HepG2 (cell line): Measurements from ENCODE around the gene POLR3GL. TPM values are rescaled to one million over a fixed set of nuclear protein-coding genes. Genes with fewer than 3 reads are reported as not detected.

Source experiments
- CCAR2 ChIP-seq: fragments of 200-400 bp; formaldehyde crosslinking; optimal IDR thresholded peaks from 2 replicates; pipeline ENCODE3; 2018; ENCODE audit warnings: low read depth, mild to moderate bottlenecking, low read length, moderate library complexity
- DPF2 ChIP-seq: sonication (generic); formaldehyde crosslinking; IDR thresholded peaks from 2 replicates; pipeline ENCODE4 v1.4.0; 2020; ENCODE audit warnings: mild to moderate bottlenecking, low read depth, missing genetic modification reagents, borderline replicate concordance
- FOXK1 ChIP-seq: sonication (generic); formaldehyde crosslinking; IDR thresholded peaks from 2 replicates; pipeline ENCODE4 v1.4.0; 2020; ENCODE audit warnings: low read depth, missing genetic modification reagents, borderline replicate concordance
- FOXO1 ChIP-seq: sonication (generic); formaldehyde crosslinking; IDR thresholded peaks from 2 replicates; pipeline ENCODE4 v1.4.0; 2020; ENCODE audit warnings: missing genetic modification reagents
- GATA4 ChIP-seq: sonication (generic); IDR thresholded peaks from 2 replicates; pipeline ENCODE4 v1.6.1; 2016; ENCODE audit warnings: antibody characterized with exemption, low read depth, borderline replicate concordance
- GTF2F1 ChIP-seq: fragments of 150-350 bp; IDR thresholded peaks from 2 replicates; pipeline ENCODE4 v1.6.1; 2014; ENCODE audit warnings: low read length
- HHEX ChIP-seq: IDR thresholded peaks from 2 replicates; pipeline ENCODE4 v1.6.1; 2016; ENCODE audit warnings: control low read depth
- HIC2 ChIP-seq: sonication (generic); formaldehyde crosslinking; IDR thresholded peaks from 2 replicates; pipeline ENCODE4 v1.9.0; 2022; ENCODE audit warnings: low read depth, missing genetic modification reagents
- KDM6A ChIP-seq: IDR thresholded peaks from 2 replicates; pipeline ENCODE4 v1.6.1; 2016; ENCODE audit warnings: low read depth
- KLF13 ChIP-seq: sonication (generic); formaldehyde crosslinking; IDR thresholded peaks from 2 replicates; pipeline ENCODE4 v1.4.0; 2020; ENCODE audit warnings: mild to moderate bottlenecking, missing genetic modification reagents
- MEF2D ChIP-seq: sonication (generic); formaldehyde crosslinking; IDR thresholded peaks from 2 replicates; pipeline ENCODE4 v1.5.1; 2020; ENCODE audit warnings: mild to moderate bottlenecking, missing genetic modification reagents
- MTF1 ChIP-seq: sonication (generic); formaldehyde crosslinking; IDR thresholded peaks from 2 replicates; pipeline ENCODE4 v1.5.0; 2020; ENCODE audit warnings: missing genetic modification reagents
- MZF1 ChIP-seq: sonication (generic); formaldehyde crosslinking; IDR thresholded peaks from 2 replicates; pipeline ENCODE4 v1.8.1; 2023; ENCODE audit warnings: mild to moderate bottlenecking, missing genetic modification reagents, borderline replicate concordance
- NR1H2 ChIP-seq: sonication (generic); formaldehyde crosslinking; IDR thresholded peaks from 2 replicates; pipeline ENCODE4 v1.8.1; 2022; ENCODE audit warnings: low read depth, missing genetic modification reagents, borderline replicate concordance
- NR3C1 ChIP-seq: sonication (generic); formaldehyde crosslinking; IDR thresholded peaks from 2 replicates; pipeline ENCODE4 v1.4.0; 2020; ENCODE audit warnings: missing genetic modification reagents
- TEAD3 ChIP-seq: optimal IDR thresholded peaks from 2 replicates; pipeline ENCODE3; 2016; ENCODE audit warnings: borderline replicate concordance
- THYN1 ChIP-seq: sonication (generic); formaldehyde crosslinking; IDR thresholded peaks from 2 replicates; pipeline ENCODE4 v1.8.1; 2023; ENCODE audit warnings: low read depth, mild to moderate bottlenecking, moderate library complexity, missing genetic modification reagents, borderline replicate concordance
- UBTF ChIP-seq: sonication (generic); formaldehyde crosslinking; IDR thresholded peaks from 2 replicates; pipeline ENCODE4 v1.4.0; 2020; ENCODE audit warnings: mild to moderate bottlenecking, missing genetic modification reagents
- ZBTB2 ChIP-seq: sonication (generic); formaldehyde crosslinking; IDR thresholded peaks from 2 replicates; pipeline ENCODE4 v1.8.0; 2022; ENCODE audit warnings: low read depth, missing genetic modification reagents
- ZBTB7A ChIP-seq: sonication (generic); formaldehyde crosslinking; IDR thresholded peaks from 2 replicates; pipeline ENCODE4 v1.8.0; 2022; ENCODE audit warnings: mild to moderate bottlenecking, missing genetic modification reagents
- ZC3H4 ChIP-seq: sonication (generic); formaldehyde crosslinking; IDR thresholded peaks from 2 replicates; pipeline ENCODE4 v1.4.0; 2020; ENCODE audit warnings: missing genetic modification reagents, borderline replicate concordance
- ZNF224 ChIP-seq: sonication (generic); formaldehyde crosslinking; IDR thresholded peaks from 2 replicates; pipeline ENCODE4 v1.5.0; 2020; ENCODE audit warnings: mild to moderate bottlenecking, missing genetic modification reagents
- ZNF230 ChIP-seq: sonication (generic); formaldehyde crosslinking; IDR thresholded peaks from 2 replicates; pipeline ENCODE4 v1.4.0; 2020; ENCODE audit warnings: mild to moderate bottlenecking, missing genetic modification reagents
- ZNF34 ChIP-seq: sonication (generic); formaldehyde crosslinking; IDR thresholded peaks from 2 replicates; pipeline ENCODE4 v1.4.0; 2020; ENCODE audit warnings: mild to moderate bottlenecking, missing genetic modification reagents, borderline replicate concordance
- ZNF672 ChIP-seq: sonication (generic); formaldehyde crosslinking; IDR thresholded peaks from 2 replicates; pipeline ENCODE4 v1.8.1; 2022; ENCODE audit warnings: missing genetic modification reagents
- ZNF678 ChIP-seq: sonication (generic); formaldehyde crosslinking; IDR thresholded peaks from 2 replicates; pipeline ENCODE4 v1.4.0; 2020; ENCODE audit warnings: mild to moderate bottlenecking, missing genetic modification reagents
- ZSCAN31 ChIP-seq: sonication (generic); formaldehyde crosslinking; IDR thresholded peaks from 2 replicates; pipeline ENCODE4 v1.5.0; 2020; ENCODE audit warnings: low read depth, mild to moderate bottlenecking, missing genetic modification reagents
- polyA plus RNA-seq, 8 experiments: library from polyadenylated mRNA; depleted of rRNA in 3 of 8; stranded (reverse) in 7 of 8; unstranded in 1 of 8; fragments of >200 nt; fragmentation: Illumina TruSeq in 4 of 8; extraction: Trizol in 4 of 8; gene quantifications; 2 replicates each; pipeline versions ENCODE4 v1.2.1 to v1.2.3, GENCODE V29; 2011 to 2016; ENCODE audit warnings: low read depth in 4 of 8, missing spikeins in 1 of 8, mixed read lengths in 1 of 8; ENCODE audit not compliant: insufficient read depth in 1 of 8
- total RNA-seq, 5 experiments: library from RNA; depleted of rRNA; stranded (reverse); fragments of >200 nt; fragmentation: Illumina TruSeq; extraction: Trizol; gene quantifications; 2 replicates each; pipeline ENCODE4 v1.2.3, GENCODE V29; 2016; ENCODE audit warnings: low read depth in 1 of 5

Gene POLR3GL
- total and polyA plus RNA-seq, 2 of the 13 experiments (the other 11 are each of a cell fraction or from before 2014, with no cell fraction given) = 11.5 to 12.4 TPM

GRCh38 chr1:145997016-145997717 lies 32.7 kb downstream of the POLR3GL start (continued):
- TF ChIP-seq UBTF (no peak), THYN1 (CRISPR knock-in tag) (no peak), FOXK1 (CRISPR knock-in tag) (peak; percentile 49; the same call in 1 of the 2 replicates), TEAD3 (CRISPR knock-in tag) (peak; percentile 54), GTF2F1 (no peak), ZNF224 (CRISPR knock-in tag) (peak; percentile 3; the same call in 1 of the 2 replicates), ZBTB7A (CRISPR knock-in tag) (peak; percentile 87), ZBTB2 (CRISPR knock-in tag) (no peak), NR1H2 (CRISPR knock-in tag) (no peak), ZNF678 (CRISPR knock-in tag) (no peak), MTF1 (CRISPR knock-in tag) (no peak), ZC3H4 (CRISPR knock-in tag) (peak; percentile 21; the same call in 1 of the 2 replicates), ZNF672 (CRISPR knock-in tag) (no peak), KDM6A (CRISPR knock-in tag) (no peak), ZNF34 (CRISPR knock-in tag) (no peak), MZF1 (CRISPR knock-in tag) (no peak), GATA4 (peak; percentile 37; the same call in 1 of the 2 replicates), ZSCAN31 (CRISPR knock-in tag) (no peak), MEF2D (no peak; the same call in 1 of the 2 replicates), KLF13 (CRISPR knock-in tag) (no peak), HIC2 (CRISPR knock-in tag) (no peak), CCAR2 (no peak), NR3C1 (CRISPR knock-in tag) (no peak), ZNF230 (CRISPR knock-in tag) (no peak; the same call in 1 of the 2 replicates), HHEX (CRISPR knock-in tag) (no peak), FOXO1 (CRISPR knock-in tag) (peak; percentile 58; the same call in 1 of the 2 replicates), DPF2 (0 out of 2 replicates have a peak, but pooled peaks have one; percentile 34)
